LNCAP (cell line): ENCODE results near the gene PSD.

ENCODE experiments used
- CTCF ChIP-seq: fragments of 450-650 bp; IDR thresholded peaks from 2 replicates; pipeline ENCODE4 v1.5.1; 2017; ENCODE audit warnings: mild to moderate bottlenecking

The PSD gene

GRCh38 chr10:102408728-102409603 lies 9.6 kb downstream of the PSD start:
- no peak for TF ChIP-seq CTCF

GRCh38 chr10:102408131-102408727 lies 10.4 kb downstream of the PSD start:
- TF ChIP-seq CTCF: no peak

GRCh38 chr10:102407425-102408130 lies 11.0 kb downstream of the PSD start:
- TF ChIP-seq CTCF: no peak

GRCh38 chr10:102406815-102407214 lies 11.8 kb downstream of the PSD start:
- TF ChIP-seq CTCF: no peak

- TF ChIP-seq CTCF: no peak
Measured at GRCh38 chr10:102405632-102406031, 13.0 kb downstream of the PSD start.

GRCh38 chr10:102405108-102405571 lies 13.4 kb downstream of the PSD start:
- no peak for TF ChIP-seq CTCF

- TF ChIP-seq CTCF: no peak
Measured at GRCh38 chr10:102404361-102405107, 14.1 kb downstream of the PSD start.
